ENCODE measurements around the gene PRKCA.

PRKCA gene

DNA sequence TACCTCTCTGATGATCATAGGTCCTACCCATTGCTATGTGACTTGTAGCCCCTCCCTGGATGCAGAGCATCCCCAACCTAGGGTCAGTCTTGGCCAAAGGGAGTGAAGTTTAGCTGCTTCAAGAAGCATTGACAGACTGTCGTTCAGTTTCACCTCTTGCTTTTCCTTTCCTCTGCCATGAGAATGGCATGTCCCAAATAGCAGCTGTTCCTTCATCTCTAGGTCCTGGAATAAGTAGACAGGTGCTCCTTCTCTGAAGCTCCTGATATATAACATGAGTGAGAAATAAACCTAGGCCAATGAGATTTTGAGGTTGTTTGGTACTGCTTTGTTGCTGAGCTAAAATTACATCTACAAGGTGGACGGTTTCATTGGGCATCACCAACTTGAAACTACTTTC, 328.0 kb downstream of the PRKCA start:
- no peak overlapping the region for H3K27ac ChIP-seq
- TF ChIP-seq, protein P1, sequence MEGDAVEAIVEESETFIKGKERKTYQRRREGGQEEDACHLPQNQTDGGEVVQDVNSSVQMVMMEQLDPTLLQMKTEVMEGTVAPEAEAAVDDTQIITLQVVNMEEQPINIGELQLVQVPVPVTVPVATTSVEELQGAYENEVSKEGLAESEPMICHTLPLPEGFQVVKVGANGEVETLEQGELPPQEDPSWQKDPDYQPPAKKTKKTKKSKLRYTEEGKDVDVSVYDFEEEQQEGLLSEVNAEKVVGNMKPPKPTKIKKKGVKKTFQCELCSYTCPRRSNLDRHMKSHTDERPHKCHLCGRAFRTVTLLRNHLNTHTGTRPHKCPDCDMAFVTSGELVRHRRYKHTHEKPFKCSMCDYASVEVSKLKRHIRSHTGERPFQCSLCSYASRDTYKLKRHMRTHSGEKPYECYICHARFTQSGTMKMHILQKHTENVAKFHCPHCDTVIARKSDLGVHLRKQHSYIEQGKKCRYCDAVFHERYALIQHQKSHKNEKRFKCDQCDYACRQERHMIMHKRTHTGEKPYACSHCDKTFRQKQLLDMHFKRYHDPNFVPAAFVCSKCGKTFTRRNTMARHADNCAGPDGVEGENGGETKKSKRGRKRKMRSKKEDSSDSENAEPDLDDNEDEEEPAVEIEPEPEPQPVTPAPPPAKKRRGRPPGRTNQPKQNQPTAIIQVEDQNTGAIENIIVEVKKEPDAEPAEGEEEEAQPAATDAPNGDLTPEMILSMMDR (conservative IDR thresholded peaks at IDR 0.05; ENCODE audit: low read depth, low read length): no peak
- H3K4me2 ChIP-seq: no peak overlapping the region
- H3K27me3 ChIP-seq (ENCODE audit: insufficient read depth, low read depth): no peaks in the 10 kb centered on the region
- H3K9ac ChIP-seq: no peak overlapping the region
- no peaks in the 10 kb centered on the region for H3K79me2 ChIP-seq (ENCODE audit: insufficient read depth, low read depth)
- H3K4me3 ChIP-seq (IDR thresholded peaks at IDR 0.05; ENCODE audit: insufficient read depth, low read depth, low read length): no peak overlapping the region
- no peaks in the 10 kb centered on the region for H4K20me1 ChIP-seq (ENCODE audit: insufficient read depth)
- H3K36me3 ChIP-seq (ENCODE audit: insufficient read depth): no peaks in the 10 kb centered on the region
- H3K4me1 ChIP-seq (ENCODE audit: low read depth, poor library complexity, severe bottlenecking): no peaks in the 10 kb centered on the region
- H2AFZ ChIP-seq (ENCODE audit: low read depth): no peak overlapping the region

DNA sequence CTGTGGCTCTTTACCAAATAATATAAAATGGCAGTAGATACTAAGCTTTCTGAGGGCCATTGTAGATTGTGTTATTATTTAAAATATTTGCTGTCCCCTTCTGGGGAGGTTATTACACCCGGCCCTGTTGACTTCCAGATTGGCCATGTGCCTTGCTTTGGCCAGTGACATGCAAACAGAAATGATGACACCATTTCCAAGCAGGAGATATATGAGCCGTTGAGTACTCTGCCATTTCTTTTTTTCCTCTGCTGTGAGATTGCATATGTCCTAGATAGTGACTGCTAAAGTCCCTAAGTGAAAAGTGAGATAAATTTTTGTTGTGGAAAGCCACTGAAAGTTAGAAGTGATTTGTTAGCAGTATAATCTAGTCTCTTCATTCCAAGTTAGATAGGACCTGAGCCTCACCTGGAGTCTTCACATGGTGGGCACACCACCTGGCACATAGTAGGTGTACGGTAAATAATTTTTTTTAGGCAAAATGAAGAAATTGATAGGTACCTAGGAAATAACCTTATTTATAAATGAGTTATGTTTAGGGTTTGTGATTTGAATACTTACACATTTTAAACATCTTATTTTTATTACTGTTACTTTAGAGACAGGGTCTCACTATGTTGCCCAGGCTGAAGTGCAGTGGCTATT, 328.5 kb downstream of the PRKCA start:
- H3K4me2 ChIP-seq: no peak overlapping the region
- H4K20me1 ChIP-seq (ENCODE audit: insufficient read depth): no peaks in the 10 kb centered on the region
- H3K4me1 ChIP-seq (ENCODE audit: low read depth, poor library complexity, severe bottlenecking): no peaks in the 10 kb centered on the region
- H3K9ac ChIP-seq: no peak overlapping the region
- no peaks in the 10 kb centered on the region for H3K36me3 ChIP-seq (ENCODE audit: insufficient read depth)
- TF ChIP-seq, protein P1 (conservative IDR thresholded peaks at IDR 0.05; ENCODE audit: low read depth, low read length): no peak
- no peak overlapping the region for H2AFZ ChIP-seq (ENCODE audit: low read depth)
- H3K27me3 ChIP-seq (ENCODE audit: insufficient read depth, low read depth): no peaks in the 10 kb centered on the region
- no peak overlapping the region for H3K4me3 ChIP-seq (IDR thresholded peaks at IDR 0.05; ENCODE audit: insufficient read depth, low read depth, low read length)
- H3K79me2 ChIP-seq (ENCODE audit: insufficient read depth, low read depth): no peaks in the 10 kb centered on the region
- no peak overlapping the region for H3K27ac ChIP-seq

DNA sequence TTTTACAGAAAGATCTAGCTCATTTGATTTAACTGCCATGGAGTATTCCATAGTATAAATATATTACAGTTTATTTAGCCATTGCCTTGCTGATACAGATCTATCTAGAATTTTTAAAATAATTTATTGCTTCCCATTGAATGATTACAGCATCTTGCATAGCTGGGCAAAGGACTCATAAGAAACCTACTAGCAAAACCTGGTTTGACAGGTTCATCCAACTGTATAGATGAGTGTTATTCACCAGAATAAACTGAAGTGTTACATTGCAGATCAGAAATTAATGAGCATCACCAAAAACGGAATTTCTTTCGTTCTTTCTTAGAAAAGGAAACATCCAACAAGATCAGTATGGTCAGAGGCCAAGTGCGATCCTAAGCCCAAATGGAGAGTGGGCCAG, 330.3 kb downstream of the PRKCA start:
- no peaks in the 10 kb centered on the region for H4K20me1 ChIP-seq (ENCODE audit: insufficient read depth)
- no peaks in the 10 kb centered on the region for H3K4me1 ChIP-seq (ENCODE audit: low read depth, poor library complexity, severe bottlenecking)
- TF ChIP-seq, protein P1 (conservative IDR thresholded peaks at IDR 0.05; ENCODE audit: low read depth, low read length): no peak
- no peaks in the 10 kb centered on the region for H3K27me3 ChIP-seq (ENCODE audit: insufficient read depth, low read depth)
- no peaks in the 10 kb centered on the region for H3K36me3 ChIP-seq (ENCODE audit: insufficient read depth)
- no peaks in the 10 kb centered on the region for H3K79me2 ChIP-seq (ENCODE audit: insufficient read depth, low read depth)
- H3K4me2 ChIP-seq: no peak overlapping the region
- no peak overlapping the region for H3K9ac ChIP-seq
- H3K27ac ChIP-seq: no peak overlapping the region
- no peak overlapping the region for H2AFZ ChIP-seq (ENCODE audit: low read depth)
- no peak overlapping the region for H3K4me3 ChIP-seq (IDR thresholded peaks at IDR 0.05; ENCODE audit: insufficient read depth, low read depth, low read length)

DNA sequence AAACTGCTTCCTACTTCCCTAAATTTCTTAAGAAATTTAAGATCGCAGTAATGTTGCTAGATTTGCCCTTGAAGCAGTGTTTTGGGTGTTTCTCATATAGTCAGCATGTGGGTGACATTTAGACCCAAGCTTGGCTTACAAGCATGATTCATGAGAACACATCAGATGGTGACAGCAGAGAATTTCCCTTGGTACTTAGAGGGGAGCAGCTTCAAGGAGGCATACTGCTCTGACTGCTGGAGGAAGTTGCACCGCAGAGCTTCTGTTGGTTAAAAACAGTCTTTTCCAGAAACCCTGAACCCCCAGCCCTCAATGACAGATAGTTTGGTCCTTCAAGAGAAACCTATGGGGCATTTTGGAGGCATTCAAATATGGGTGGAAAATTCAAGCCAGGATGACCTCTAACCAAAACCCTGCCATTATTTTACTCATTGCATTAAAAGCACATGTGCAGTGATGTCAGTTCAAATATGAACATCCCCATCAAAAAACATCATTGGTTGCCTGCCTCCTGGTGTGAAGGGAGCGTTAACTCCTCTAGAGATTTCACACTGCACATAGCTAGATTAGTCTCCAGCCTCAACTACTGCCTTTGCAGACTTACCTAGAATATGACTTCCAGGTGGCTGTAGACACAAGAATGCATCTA, 331.0 kb downstream of the PRKCA start:
- Histone ChIP-seq H3K9ac (no peak overlapping the region), H2AFZ (ENCODE audit: low read depth) (no peak overlapping the region), H3K4me1 (ENCODE audit: low read depth, poor library complexity, severe bottlenecking) (no peaks in the 10 kb centered on the region), H3K4me3 (IDR thresholded peaks at IDR 0.05; ENCODE audit: insufficient read depth, low read depth, low read length) (no peak overlapping the region), H3K27me3 (ENCODE audit: insufficient read depth, low read depth) (no peaks in the 10 kb centered on the region), H3K79me2 (ENCODE audit: insufficient read depth, low read depth) (no peaks in the 10 kb centered on the region), H3K27ac (no peak overlapping the region), H3K36me3 (ENCODE audit: insufficient read depth) (no peaks in the 10 kb centered on the region), H4K20me1 (ENCODE audit: insufficient read depth) (no peaks in the 10 kb centered on the region), H3K4me2 (no peak overlapping the region)
- TF ChIP-seq, protein P1 (conservative IDR thresholded peaks at IDR 0.05; ENCODE audit: low read depth, low read length): no peak
